Immature natural killer cell (primary cell): ENCODE results near the gene ERC1. TPM values are rescaled to one million over a fixed set of nuclear protein-coding genes. Genes with fewer than 3 reads are reported as not detected.

Source experiments
- DNase-seq, 3 donors: peaks; one replicate each; pipeline ENCODE4 v3.0.0; 2022; ENCODE audit warnings: mixed read lengths in 1 of 3
- H3K27ac Mint-ChIP-seq, 6 donors: one replicate each; pipeline ENCODE4 v1.8.0; 2020; ENCODE audit warnings: mixed read lengths in 6 of 6, mild to moderate bottlenecking in 5 of 6, inconsistent platforms in 4 of 6, moderate library complexity in 3 of 6
- H3K27me3 Mint-ChIP-seq, 3 donors: one replicate each; pipeline ENCODE4 v1.8.0; 2020 to 2021; ENCODE audit warnings: low read depth in 3 of 3, mild to moderate bottlenecking in 3 of 3, mixed read lengths in 3 of 3, moderate library complexity in 3 of 3, inconsistent platforms in 1 of 3
- H3K36me3 Mint-ChIP-seq, 3 donors: one replicate each; pipeline ENCODE4 v1.8.0; 2020; ENCODE audit warnings: mixed read lengths in 3 of 3, inconsistent platforms in 2 of 3, mild to moderate bottlenecking in 2 of 3
- H3K4me1 Mint-ChIP-seq, 2 donors: one replicate each; pipeline ENCODE4 v1.8.0; 2020; ENCODE audit warnings: inconsistent platforms in 2 of 2, mild to moderate bottlenecking in 2 of 2, mixed read lengths in 2 of 2, moderate library complexity in 1 of 2
- H3K4me3 Mint-ChIP-seq, 5 donors: one replicate each; pipeline ENCODE4 v1.8.0; 2020; ENCODE audit warnings: mild to moderate bottlenecking in 5 of 5, mixed read lengths in 5 of 5, inconsistent platforms in 3 of 5, moderate library complexity in 3 of 5
- H3K9me3 Mint-ChIP-seq, 6 donors: one replicate each; pipeline ENCODE4 v1.8.0; 2020; ENCODE audit warnings: mild to moderate bottlenecking in 6 of 6, mixed read lengths in 6 of 6, inconsistent platforms in 4 of 6, moderate library complexity in 3 of 6
- polyA plus RNA-seq, 3 donors: library from polyadenylated mRNA; unstranded; fragments of 300-500 nt; fragmentation: Illumina TruSeq; gene quantifications; one replicate each; pipeline ENCODE4 v1.2.3, GENCODE V29; 2021

ERC1 gene
- polyA plus RNA-seq, 3 donors from 2014 or later = 1.7 to 14.0 (median 5.4) TPM

- no peak for DNase-seq
- no peak overlapping the region for H3K4me3 Mint-ChIP-seq
- peaks cover 0 to 3% (median 0%) of the 10 kb centered on the region in 3 donors for H3K36me3 Mint-ChIP-seq
- no peak overlapping the region for H3K27ac Mint-ChIP-seq
- H3K27me3 Mint-ChIP-seq = peaks cover 0 to 2% (median 2%) of the 10 kb centered on the region in 3 donors
- peaks cover 5 to 9% of the 10 kb centered on the region in 2 donors for H3K4me1 Mint-ChIP-seq
- H3K9me3 Mint-ChIP-seq = no peaks in the 10 kb centered on the region
Measured at GRCh38 chr12:1360441-1361210, 369.6 kb downstream of the ERC1 start.

- no peak for DNase-seq
- Mint-ChIP-seq H3K27me3 (peaks cover 0 to 2% (median 2%) of the 10 kb centered on the region in 3 donors), H3K4me1 (peaks cover 5 to 9% of the 10 kb centered on the region in 2 donors), H3K4me3 (no peak overlapping the region), H3K27ac (no peak overlapping the region), H3K9me3 (no peaks in the 10 kb centered on the region), H3K36me3 (peaks cover 0 to 3% (median 0%) of the 10 kb centered on the region in 3 donors)
Measured at GRCh38 chr12:1362143-1362662, 371.2 kb downstream of the ERC1 start.

GRCh38 chr12:1365703-1366102, 374.7 kb downstream of the ERC1 start:
- Mint-ChIP-seq H3K27ac (no peak overlapping the region), H3K36me3 (peaks cover 0 to 3% (median 0%) of the 10 kb centered on the region in 3 donors), H3K27me3 (peaks cover 0 to 2% (median 2%) of the 10 kb centered on the region in 3 donors), H3K4me1 (peaks cover 5 to 9% of the 10 kb centered on the region in 2 donors), H3K9me3 (no peaks in the 10 kb centered on the region), H3K4me3 (no peak overlapping the region)
- no peak for DNase-seq

- peaks cover 0 to 10% (median 9%) of the 10 kb centered on the region in 3 donors for H3K36me3 Mint-ChIP-seq
- peaks cover 5 to 9% of the 10 kb centered on the region in 2 donors for H3K4me1 Mint-ChIP-seq
Measured at GRCh38 chr12:1367331-1368291, 376.6 kb downstream of the ERC1 start.

GRCh38 chr12:1369460-1369859, 378.4 kb downstream of the ERC1 start:
- Mint-ChIP-seq H3K36me3 (peaks cover 0 to 10% (median 9%) of the 10 kb centered on the region in 3 donors), H3K4me3 (no peak overlapping the region), H3K27me3 (peaks cover 0 to 4% (median 0%) of the 10 kb centered on the region in 3 donors), H3K27ac (no peak overlapping the region), H3K4me1 (peaks cover under 1 to 3% of the 10 kb centered on the region in 2 donors), H3K9me3 (no peaks in the 10 kb centered on the region)
- no peak for DNase-seq

More at GRCh38 chr12:1367331-1368291, 376.6 kb downstream of the ERC1 start:
- no peak overlapping the region for H3K4me3 Mint-ChIP-seq
- peaks cover 0 to 4% (median 0%) of the 10 kb centered on the region in 3 donors for H3K27me3 Mint-ChIP-seq
- H3K9me3 Mint-ChIP-seq = no peaks in the 10 kb centered on the region
- no peak overlapping the region for H3K27ac Mint-ChIP-seq
- DNase-seq = no peak

GRCh38 chr12:1369938-1370500, 379.0 kb downstream of the ERC1 start:
- Mint-ChIP-seq H3K27ac (no peak overlapping the region), H3K9me3 (no peaks in the 10 kb centered on the region), H3K36me3 (peaks cover 0 to 12% (median 9%) of the 10 kb centered on the region in 3 donors), H3K4me3 (no peak overlapping the region), H3K4me1 (no peaks in the 10 kb centered on the region), H3K27me3 (peaks cover 0 to 4% (median 0%) of the 10 kb centered on the region in 3 donors)
- no peak for DNase-seq

GRCh38 chr12:1373901-1374735, 383.1 kb downstream of the ERC1 start:
- Mint-ChIP-seq H3K4me1 (no peaks in the 10 kb centered on the region), H3K27ac (no peak overlapping the region)
- no peak for DNase-seq

GRCh38 chr12:1375323-1375722, 384.3 kb downstream of the ERC1 start:
- no peaks in the 10 kb centered on the region for H3K9me3 Mint-ChIP-seq
- no peak for DNase-seq
- no peaks in the 10 kb centered on the region for H3K4me1 Mint-ChIP-seq
- peaks cover 13 to 27% (median 23%) of the 10 kb centered on the region in 3 donors for H3K36me3 Mint-ChIP-seq
- H3K27me3 Mint-ChIP-seq = peaks cover 0 to 2% (median 0%) of the 10 kb centered on the region in 3 donors
- no peak overlapping the region for H3K4me3 Mint-ChIP-seq
- H3K27ac Mint-ChIP-seq = no peak overlapping the region

More at GRCh38 chr12:1373901-1374735, 383.1 kb downstream of the ERC1 start:
- Mint-ChIP-seq H3K27me3 (peaks cover 0 to 2% (median 0%) of the 10 kb centered on the region in 3 donors), H3K36me3 (peaks cover 13 to 24% (median 23%) of the 10 kb centered on the region in 3 donors), H3K9me3 (no peaks in the 10 kb centered on the region), H3K4me3 (no peak overlapping the region)

- H3K9me3 Mint-ChIP-seq = no peaks in the 10 kb centered on the region
- peaks cover 13 to 23% (median 20%) of the 10 kb centered on the region in 3 donors for H3K36me3 Mint-ChIP-seq
- DNase-seq = no peak
- H3K27ac Mint-ChIP-seq = no peak overlapping the region
- peaks cover 0 to 2% (median 0%) of the 10 kb centered on the region in 3 donors for H3K27me3 Mint-ChIP-seq
- no peak overlapping the region for H3K4me3 Mint-ChIP-seq
- no peaks in the 10 kb centered on the region for H3K4me1 Mint-ChIP-seq
Measured at GRCh38 chr12:1377117-1377516, 386.1 kb downstream of the ERC1 start.

GRCh38 chr12:1377681-1378080, 386.7 kb downstream of the ERC1 start:
- H3K36me3 Mint-ChIP-seq = peaks cover 13 to 20% (median 18%) of the 10 kb centered on the region in 3 donors
- H3K9me3 Mint-ChIP-seq = no peaks in the 10 kb centered on the region
- no peak overlapping the region for H3K4me3 Mint-ChIP-seq

GRCh38 chr12:1380171-1380851, 389.3 kb downstream of the ERC1 start:
- no peak overlapping the region for H3K4me3 Mint-ChIP-seq
- no peak for DNase-seq
- H3K27ac Mint-ChIP-seq = no peak overlapping the region
- peaks cover 13 to 18% (median 16%) of the 10 kb centered on the region in 3 donors for H3K36me3 Mint-ChIP-seq
- no peaks in the 10 kb centered on the region for H3K9me3 Mint-ChIP-seq
- no peaks in the 10 kb centered on the region for H3K27me3 Mint-ChIP-seq
- H3K4me1 Mint-ChIP-seq = no peaks in the 10 kb centered on the region

More at GRCh38 chr12:1377681-1378080, 386.7 kb downstream of the ERC1 start:
- no peak overlapping the region for H3K27ac Mint-ChIP-seq
- DNase-seq = no peak
- no peaks in the 10 kb centered on the region for H3K4me1 Mint-ChIP-seq
- no peaks in the 10 kb centered on the region for H3K27me3 Mint-ChIP-seq

- Mint-ChIP-seq H3K4me3 (no peak overlapping the region), H3K27ac (no peak overlapping the region), H3K36me3 (peaks cover 6 to 10% (median 8%) of the 10 kb centered on the region in 3 donors), H3K9me3 (no peaks in the 10 kb centered on the region), H3K4me1 (no peaks in the 10 kb centered on the region), H3K27me3 (no peaks in the 10 kb centered on the region)
- DNase-seq = no peak
Measured at GRCh38 chr12:1382151-1382550, 391.1 kb downstream of the ERC1 start.
